Renal cortex interstitium (tissue), 11 donors: ENCODE results near the gene ORM1. TPM values are rescaled to one million over a fixed set of nuclear protein-coding genes. Genes with fewer than 3 reads are reported as not detected.

Experiments
- DNase-seq, 11 donors: peaks; one replicate each; pipeline ENCODE4 v3.0.0-alpha.2; 2013; ENCODE audit warnings: low read depth in 9 of 11, low spot score in 4 of 11; ENCODE audit errors: extremely low read depth in 1 of 11
- polyA plus RNA-seq, 3 donors: library from polyadenylated mRNA; unstranded; fragments of 120-200 nt; gene quantifications; one replicate each; pipeline ENCODE4 v1.2.1, GENCODE V29; 2013; ENCODE audit not compliant: insufficient read length in 3 of 3

ORM1 gene
- polyA plus RNA-seq, 3 donors, result 0.32 to 0.48 TPM; not detected in 1

DNA sequence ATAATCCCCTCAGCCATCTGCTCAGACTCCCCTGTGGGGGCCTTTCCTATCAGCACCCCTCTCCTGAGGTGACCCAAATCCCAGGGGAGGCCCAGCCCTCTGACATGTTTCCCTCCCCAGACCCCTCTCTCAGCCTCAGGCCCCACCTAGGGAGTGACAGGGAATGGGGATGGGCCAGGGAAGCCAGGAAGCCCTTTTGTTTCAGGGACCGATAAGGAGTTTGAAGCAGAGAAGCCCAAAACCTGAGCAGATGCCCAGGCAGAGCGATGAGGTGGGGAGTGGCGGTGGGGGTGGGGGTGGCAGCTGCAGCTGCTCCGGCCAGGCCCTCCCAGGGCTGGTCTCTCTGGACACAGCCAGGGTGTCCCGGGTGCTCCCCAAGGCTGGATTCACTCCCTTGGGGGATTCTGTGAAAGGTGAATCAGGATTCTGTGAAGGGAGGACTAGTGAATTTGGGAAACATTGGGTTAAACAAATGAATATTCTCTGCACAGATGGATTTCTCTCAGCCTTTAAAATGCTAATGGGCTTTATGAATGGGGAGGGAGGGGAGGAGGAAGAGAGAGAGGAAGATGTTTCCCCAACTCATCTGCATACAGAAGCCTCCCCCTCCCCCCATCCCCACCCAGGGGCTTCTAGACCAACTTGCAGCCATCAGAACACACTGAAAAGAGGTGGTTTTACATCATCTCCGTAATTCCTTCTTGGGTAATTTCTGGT is 47.5 kb downstream of the ORM1 start:
- DNase-seq, result no peak

- no peak for DNase-seq
These were observed 48.0 kb downstream of the ORM1 start for GRCh38 chr9:114370968-114371320.

DNA sequence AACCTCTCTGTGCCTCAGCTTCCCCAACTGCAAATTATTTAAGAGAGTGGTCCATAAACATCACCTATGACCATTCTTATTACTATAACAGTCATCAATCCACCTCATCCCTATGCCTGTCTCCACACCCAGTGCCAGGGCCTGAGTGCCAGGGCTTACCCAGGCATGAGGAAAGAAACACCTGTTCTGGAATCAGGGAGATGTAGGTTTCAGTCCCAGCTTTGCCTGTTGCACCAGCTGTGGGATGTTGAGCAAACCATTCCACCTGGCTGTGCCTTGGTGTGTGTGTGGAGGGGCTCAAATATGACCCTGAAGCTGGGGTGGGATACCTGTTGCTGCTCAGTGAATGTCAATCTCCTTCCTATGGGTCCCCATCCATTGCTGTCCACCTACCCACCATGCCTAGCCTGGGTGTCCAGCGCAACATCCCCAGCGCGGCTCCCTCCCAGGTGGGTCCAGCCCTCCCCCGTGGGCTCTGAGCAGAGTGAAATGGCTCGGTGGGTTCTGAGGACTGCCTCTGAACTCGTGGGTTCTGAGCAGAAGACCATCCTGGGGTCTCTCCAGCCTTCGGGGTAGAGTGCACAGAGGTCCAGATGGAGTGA is 48.5 kb downstream of the ORM1 start:
- DNase-seq, result no peak

DNA sequence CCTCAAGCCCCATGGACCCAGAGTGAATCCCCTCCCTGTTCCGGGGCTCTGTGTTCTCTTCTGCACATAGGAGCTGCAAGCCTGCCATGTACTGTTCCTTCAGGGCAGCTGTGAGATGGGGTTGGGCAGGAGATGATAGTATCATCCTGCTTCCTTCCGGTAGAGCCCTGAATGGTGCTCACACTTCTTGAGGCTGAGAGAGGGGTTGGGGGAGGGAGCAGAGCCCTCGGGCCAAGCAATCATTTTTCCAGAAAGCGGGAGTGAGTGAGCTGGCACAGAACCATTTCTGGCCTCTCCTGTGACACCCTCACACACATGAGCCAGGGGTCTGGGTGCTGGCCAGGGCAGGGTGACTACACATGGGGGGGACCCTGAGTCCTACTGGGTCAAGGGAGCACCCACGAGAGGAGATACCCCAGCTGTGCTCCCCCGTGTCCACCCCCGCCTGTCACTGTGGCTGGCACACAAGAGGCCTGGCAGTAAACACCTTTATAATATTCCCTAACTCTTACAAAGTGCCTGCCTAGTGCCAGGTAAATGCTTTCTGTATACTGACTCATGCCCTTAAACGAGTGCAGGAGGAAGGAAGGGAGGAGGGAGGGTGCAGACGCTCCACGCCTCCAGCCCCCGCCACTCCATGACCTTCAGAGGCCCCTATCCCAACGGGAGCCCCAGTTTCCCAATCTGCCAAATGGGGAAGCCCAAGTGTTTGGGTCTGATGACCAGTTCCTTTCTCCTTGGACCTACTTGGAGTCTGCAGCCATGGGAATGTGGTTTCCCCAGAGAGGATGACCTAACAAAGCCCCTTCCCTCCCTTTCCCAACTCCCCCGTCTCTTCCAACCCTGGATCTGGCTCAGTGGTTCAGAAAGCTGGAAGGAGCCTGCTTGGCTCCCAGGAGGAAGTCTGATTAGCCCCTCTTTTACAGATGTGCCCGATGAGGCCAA is 49.3 kb downstream of the ORM1 start:
- DNase-seq, result peak in 1 of 11 donors; percentile 39

DNA sequence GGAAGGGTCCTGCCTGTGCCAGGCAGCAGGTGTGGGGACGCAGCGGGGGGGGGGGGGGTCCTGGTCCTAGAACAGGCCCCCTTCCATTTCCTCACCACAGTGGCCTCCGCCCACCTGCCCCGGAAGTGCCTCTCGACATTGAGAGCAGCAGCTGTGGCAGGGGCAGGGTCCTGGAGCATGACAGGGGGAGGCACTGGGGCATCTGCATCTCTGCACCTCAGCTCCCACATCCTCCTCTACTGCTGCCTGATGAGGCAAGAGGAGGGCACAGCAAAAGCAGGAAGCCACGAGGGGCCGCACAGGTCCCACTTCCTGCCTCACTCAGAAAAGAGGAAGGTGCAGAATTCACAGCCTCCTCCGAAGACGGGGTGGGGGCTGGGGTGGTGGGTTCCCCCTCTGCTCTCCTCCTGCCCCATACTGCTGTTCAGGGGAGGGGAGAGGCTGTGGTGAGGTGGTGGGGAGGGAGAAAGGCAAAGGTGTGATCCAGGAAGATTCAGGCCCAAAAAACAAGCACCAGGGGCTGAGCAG is 50.1 kb downstream of the ORM1 start:
- DNase-seq, result no peak

- no peak for DNase-seq
These were observed 51.2 kb downstream of the ORM1 start for GRCh38 chr9:114373960-114374730.

GRCh38 chr9:114374936-114375335 is 52.0 kb downstream of the ORM1 start:
- no peak for DNase-seq

- DNase-seq, result no peak
These were observed 52.7 kb downstream of the ORM1 start for GRCh38 chr9:114375386-114376175.

Other genes with a start within 250 kb of the ORM1 start
- 1 to 10 TPM; 1.4 to 2.4 (median 1.7) TPM for gene AMBP, start 244.8 kb upstream of the ORM1 start, polyA plus RNA-seq
- gene KIF12, start 223.8 kb upstream of the ORM1 start, polyA plus RNA-seq, result 100 to 1,000 TPM; 142 to 272 (median 186) TPM
- 10 to 100 TPM; 28.8 to 61.9 (median 35.1) TPM for gene COL27A1, start 167.6 kb upstream of the ORM1 start, polyA plus RNA-seq
- not detected for gene ORM2, start 6.8 kb downstream of the ORM1 start, polyA plus RNA-seq
- gene AKNA, start 64.9 kb downstream of the ORM1 start, polyA plus RNA-seq, result 10 to 100 TPM; 10.7 to 14.2 (median 13.3) TPM
- 10 to 100 TPM in 2 of 3 donors, 1 to 10 TPM in 1; 7.3 to 17.2 (median 10.2) TPM for gene WHRN, start 182.4 kb downstream of the ORM1 start, polyA plus RNA-seq